GM12878 (cell line): ENCODE data around the gene GZMH. TPM values are rescaled to one million over a fixed set of nuclear protein-coding genes. Genes with fewer than 3 reads are reported as not detected.

ENCODE experiments used
- ATAC-seq: fragments of 200-7000 bp; cut with Tn5 transposase; 3 replicates; pipeline ENCODE4 v1.9.1; 2020; ENCODE audit warnings: mild to moderate bottlenecking, moderate library complexity
- Bru-seq: library from RNA; stranded (reverse); fragments of 400-500 nt; gene quantifications from one replicate; lab custom pipeline; 2021; lab: Mats Ljungman, UMichigan
- BruChase-seq, 2 experiments: library from RNA; stranded (reverse); fragments of 400-500 nt; gene quantifications; one replicate each; lab custom pipeline; 2021; lab: Mats Ljungman, UMichigan
- BruUV-seq: library from RNA; stranded (reverse); fragments of 400-500 nt; replicated peaks from 2 replicates; lab custom pipeline; 2021; lab: Mats Ljungman, UMichigan
- CTCF ChIA-PET: fragments of 300-600 bp; sonication (Branson Sonifier 250); formaldehyde crosslinking; extraction: SDS; loops from one replicate; lab custom pipeline; 2021; ENCODE audit warnings: inconsistent platforms; lab: Yijun Ruan, JAX
- POLR2A ChIA-PET: fragments of 350-600 bp; formaldehyde crosslinking; extraction: SDS; loops from one replicate; lab custom pipeline; 2021; ENCODE audit warnings: inconsistent platforms; lab: Charles Lee
- RAD21 ChIA-PET: fragments of 300-600 bp; sonication (Branson Sonifier 250); formaldehyde crosslinking; loops from one replicate; lab custom pipeline; 2023; ENCODE audit warnings: antibody characterized with exemption; ENCODE audit not compliant: unreplicated experiment; lab: Charles Lee
- SMC1A ChIA-PET: fragments of 300-600 bp; sonication (Branson Sonifier 250); formaldehyde crosslinking; loops from one replicate; lab custom pipeline; 2023; ENCODE audit not compliant: unreplicated experiment, uncharacterized antibody; lab: Charles Lee
- DNase-seq: peaks from one replicate; pipeline ENCODE4 v3.0.0-alpha.2; 2011; ENCODE audit warnings: low read depth, low spot score
- FAIRE-seq: peaks from 3 replicates; lab custom pipeline; 2011; peaks lifted over from hg19 to GRCh38; lab: Jason Lieb, UNC
- H2AFZ ChIP-seq: 2 replicates; pipeline ENCODE4 v1.6.0; 2011; ENCODE audit warnings: low read depth, low read length, control low read depth; ENCODE audit not compliant: control insufficient read depth
- H3K27ac ChIP-seq: 2 replicates; pipeline ENCODE4 v1.5.1; 2011; ENCODE audit warnings: control low read depth; ENCODE audit not compliant: control insufficient read depth, insufficient read depth
- H3K27me3 ChIP-seq, 2 experiments: replicated peaks in 1 of 2; 2 replicates each; pipeline versions ENCODE4 v1.6.0 to v1.6.1; 2011; ENCODE audit warnings: low read length in 1 of 2; ENCODE audit not compliant: control insufficient read depth in 2 of 2, insufficient read depth in 2 of 2
- H3K36me3 ChIP-seq, 2 experiments: 2 replicates each; pipeline ENCODE4 v1.5.1; 2011; ENCODE audit warnings: low read length in 1 of 2; ENCODE audit not compliant: control insufficient read depth in 2 of 2, insufficient read depth in 2 of 2
- H3K4me1 ChIP-seq: 2 replicates; pipeline ENCODE4 v1.6.1; 2011; ENCODE audit warnings: mild to moderate bottlenecking, low read length, moderate library complexity, mixed read lengths; ENCODE audit not compliant: control insufficient read depth, insufficient read depth
- H3K4me2 ChIP-seq: 2 replicates; pipeline ENCODE4 v1.6.0; 2011; ENCODE audit warnings: control low read depth; ENCODE audit not compliant: control insufficient read depth, insufficient read depth
- H3K4me3 ChIP-seq: fragments of 200-600 bp; sonication (generic); 2 replicates; pipeline ENCODE4 v1.5.1; 2016
- H3K79me2 ChIP-seq: 2 replicates; pipeline ENCODE4 v1.6.0; 2011; ENCODE audit warnings: low read length; ENCODE audit not compliant: control insufficient read depth, insufficient read depth
- H3K9ac ChIP-seq: 2 replicates; pipeline ENCODE4 v1.8.0; 2011; ENCODE audit warnings: low read length, control low read depth, mixed read lengths; ENCODE audit not compliant: control insufficient read depth, insufficient read depth
- H3K9me3 ChIP-seq: replicated peaks from 3 replicates; pipeline ENCODE4 v1.5.1; 2011; ENCODE audit warnings: mild to moderate bottlenecking, low read length; ENCODE audit not compliant: control insufficient read depth, insufficient read depth
- H4K20me1 ChIP-seq: 2 replicates; pipeline ENCODE4 v1.6.0; 2011; ENCODE audit not compliant: control insufficient read depth, insufficient read depth
- BCL3 ChIP-seq: IDR thresholded peaks from 2 replicates; pipeline ENCODE4 v1.6.1; 2011; ENCODE audit warnings: borderline replicate concordance, low read depth, mild to moderate bottlenecking, moderate library complexity, low read length; ENCODE audit not compliant: insufficient read depth, poor library complexity, severe bottlenecking
- CEBPZ ChIP-seq: fragments of 150-350 bp; IDR thresholded peaks from 2 replicates; pipeline ENCODE4 v1.6.1; 2016; ENCODE audit warnings: low read depth, low read length
- CHD4 ChIP-seq: fragments of 200-600 bp; sonication (generic); IDR thresholded peaks from 2 replicates; pipeline ENCODE4 v1.6.1; 2016; ENCODE audit warnings: mild to moderate bottlenecking
- ESRRA ChIP-seq: IDR thresholded peaks from 2 replicates; pipeline ENCODE4 v1.6.1; 2012; ENCODE audit warnings: mild to moderate bottlenecking, low read length, improper control_type of control experiment
- PRDM15 ChIP-seq: fragments of 450-650 bp; formaldehyde crosslinking; IDR thresholded peaks from 2 replicates; pipeline ENCODE4 v1.4.0; 2020; ENCODE audit warnings: mild to moderate bottlenecking, moderate library complexity
- ZNF207 ChIP-seq: fragments of 450-650 bp; IDR thresholded peaks from 2 replicates; pipeline ENCODE4 v1.6.1; 2014; ENCODE audit warnings: antibody characterized with exemption, mild to moderate bottlenecking, borderline replicate concordance
- WGBS: methylation state at CpG from one replicate; pipeline ENCODE4 v1.1.6; 2016; ENCODE audit warnings: low lambda C conversion rate; ENCODE audit not compliant: insufficient replicate concordance, insufficient coverage; ENCODE audit errors: missing lambda C conversion rate; 5-methylcytosine and 5-hydroxymethylcytosine counted together
- in situ Hi-C: fragments of 300-500 bp; cut with MboI; formaldehyde crosslinking; loops from 9 replicates; pipeline ENCODE4 v1.14.3; 2018; ENCODE audit warnings: mixed read lengths
- intact Hi-C: fragments of 100-400 bp; cut with micrococcal nuclease; formaldehyde crosslinking; loops from one replicate; pipeline ENCODE4 v1.14.2; 2022; ENCODE audit not compliant: unreplicated experiment
- long read RNA-seq, 2 experiments: library from polyadenylated mRNA; unstranded; transcript quantifications; one replicate each; pipeline ENCODE4 v2.0.0, GENCODE V29; 2019 to 2020
- polyA minus RNA-seq, 3 experiments: library from RNA; depleted of rRNA, polyadenylated mRNA; stranded (reverse); fragments of >200 nt; gene quantifications; 2 replicates each; pipeline ENCODE4 v1.2.3, GENCODE V29; 2011
- polyA plus RNA-seq, 11 experiments: library from polyadenylated mRNA; depleted of rRNA in 4 of 11; unstranded in 6 of 11; stranded (reverse) in 5 of 11; fragments of >200 nt; fragmentation: Nextera tagmentation in 4 of 11; fragmentation: Illumina TruSeq in 1 of 11; extraction: Ambion mirVana in 4 of 11; extraction: Trizol in 1 of 11; gene quantifications; 1 replicate in 1 of 11; 2 replicates in 10 of 11; pipeline versions ENCODE4 v1.2.1 to v1.2.3, GENCODE V29; 2011 to 2016; ENCODE audit warnings: inconsistent platforms in 2 of 11, missing spikeins in 2 of 11, low read depth in 1 of 11
- total RNA-seq, 4 experiments: library from RNA; depleted of rRNA in 3 of 4; stranded (reverse); fragments of >200 nt in 3 of 4; fragmentation: Illumina TruSeq in 1 of 4; extraction: Trizol in 1 of 4; gene quantifications; 2 replicates each; pipeline versions ENCODE4 v1.2.1 to v1.2.3, GENCODE V29; 2013 to 2021
- TF ChIP-seq, protein P1 (sequence below): IDR thresholded peaks from 2 replicates; pipeline ENCODE4 v1.6.1; 2011; ENCODE audit warnings: borderline replicate concordance, low read depth, mild to moderate bottlenecking, moderate library complexity, mixed read lengths, low read length; ENCODE audit not compliant: insufficient read depth; ENCODE audit errors: extremely low read length

The GZMH gene, protein sequence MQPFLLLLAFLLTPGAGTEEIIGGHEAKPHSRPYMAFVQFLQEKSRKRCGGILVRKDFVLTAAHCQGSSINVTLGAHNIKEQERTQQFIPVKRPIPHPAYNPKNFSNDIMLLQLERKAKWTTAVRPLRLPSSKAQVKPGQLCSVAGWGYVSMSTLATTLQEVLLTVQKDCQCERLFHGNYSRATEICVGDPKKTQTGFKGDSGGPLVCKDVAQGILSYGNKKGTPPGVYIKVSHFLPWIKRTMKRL
- total RNA-seq (2013; cell fraction: nucleolus; rRNA removed): not detected in 2 replicates
- total RNA-seq (2014; rRNA removed) (0.16 TPM in 1 of 2 replicates, not detected in the other), total RNA-seq (2014; rRNA removed; fragmentation: Illumina TruSeq; extraction: Trizol) (0.18 TPM in 1 of 2 replicates, not detected in the other), total RNA-seq (2021) (not detected in 2 replicates), polyA plus RNA-seq (2011; rRNA removed) (not detected in 2 replicates), polyA plus RNA-seq (2014; fragmentation: Illumina TruSeq; extraction: Trizol) (0.16 TPM in 1 of 2 replicates, not detected in the other), polyA plus RNA-seq (2014; fragmentation: Nextera tagmentation; extraction: Ambion mirVana) (under 1 TPM; 0.18 to 0.53 TPM), polyA plus RNA-seq (2014; rRNA removed) (0.24 and 0.27 TPM in 2 replicates), polyA plus RNA-seq (2016; fragmentation: Nextera tagmentation; extraction: Ambion mirVana) (not detected), polyA minus RNA-seq (2011; rRNA and poly(A)+ RNA removed) (not detected in 2 replicates), Bru-seq, nascent RNA (not detected), BruChase-seq, experiment 1, labeled RNA remaining after a 6-hour chase (not detected), BruChase-seq, experiment 2, labeled RNA remaining after a 2-hour chase (not detected)
- polyA plus RNA-seq (2011; ENCODE audit: low read depth): not detected
- polyA plus RNA-seq (2011; cell fraction: cytosol; rRNA removed): not detected in 2 replicates
- polyA plus RNA-seq (2011; cell fraction: nucleus; rRNA removed): not detected in 2 replicates
- not detected in 2 replicates for polyA plus RNA-seq (2012)
- not detected in 2 replicates for polyA minus RNA-seq (2011; cell fraction: cytosol; rRNA and poly(A)+ RNA removed)
- not detected in 2 replicates for polyA minus RNA-seq (2011; cell fraction: nucleus; rRNA and poly(A)+ RNA removed)
- long read RNA-seq, experiment 1: 0 reads
- long read RNA-seq, experiment 2: 0 reads

- ATAC-seq: peak; percentile 47
- intact Hi-C loops: loop anchor here (10.0 kb wide), 1 partner anchor 125 kb away; no protein-coding TSS in a partner anchor
- RAD21 ChIA-PET: interaction anchor here (1.6 kb wide), 1 partner anchor 68 kb away, joined by 3 read pairs; no protein-coding TSS in a partner anchor
- Histone ChIP-seq H3K4me2 (no peak within 1 kb of the TSS), H3K9ac (no peak within 1 kb of the TSS), H3K27ac (no peak within 1 kb of the TSS), H2AFZ (no peak within 1 kb of the TSS), H3K27me3 (no peaks in the 10 kb centered on the region), H3K79me2 (no peaks in the 10 kb centered on the region), H3K9me3 (no peaks in the 10 kb centered on the region), H3K4me3 (no peak within 1 kb of the TSS), H3K36me3 (no peaks in the 10 kb centered on the region), H3K4me1 (peaks cover 27% of the 10 kb centered on the region), H4K20me1 (no peaks in the 10 kb centered on the region)
- 71% methylated on average over 2 of the region's 2 CpGs for WGBS
- no peak for DNase-seq
- in situ Hi-C loops: loop anchor here (5.0 kb wide), 1 partner anchor 68 kb away; no protein-coding TSS in a partner anchor
- BruUV-seq: no TSS peak
- POLR2A ChIA-PET: no interaction called here
- SMC1A ChIA-PET: interaction anchor here (1.1 to 2.4 kb wide), 3 partner anchors 53 to 101 kb away, joined by 3 to 15 read pairs (median 5); no protein-coding TSS in a partner anchor
- CTCF ChIA-PET: interaction anchor here (1.0 to 5.0 kb wide), 9 partner anchors 10 to 100 kb away, joined by 3 to 41 read pairs (median 4); no protein-coding TSS in a partner anchor
- no peak for FAIRE-seq
- TF ChIP-seq, protein P1, sequence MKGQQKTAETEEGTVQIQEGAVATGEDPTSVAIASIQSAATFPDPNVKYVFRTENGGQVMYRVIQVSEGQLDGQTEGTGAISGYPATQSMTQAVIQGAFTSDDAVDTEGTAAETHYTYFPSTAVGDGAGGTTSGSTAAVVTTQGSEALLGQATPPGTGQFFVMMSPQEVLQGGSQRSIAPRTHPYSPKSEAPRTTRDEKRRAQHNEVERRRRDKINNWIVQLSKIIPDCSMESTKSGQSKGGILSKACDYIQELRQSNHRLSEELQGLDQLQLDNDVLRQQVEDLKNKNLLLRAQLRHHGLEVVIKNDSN: no peak
- no peak for TF ChIP-seq ESRRA
- TF ChIP-seq CEBPZ: no peak
- no peak for TF ChIP-seq PRDM15 (CRISPR knock-in tag)
- no peak for TF ChIP-seq BCL3
- no peak for TF ChIP-seq CHD4
- no peak for TF ChIP-seq ZNF207
These were observed at the start of gene GZMH for GRCh38 chr14:24609655-24610344. GZMH (minus strand) TSS chr14:24609685; CDS start chr14:24609613, 72 bp downstream.
